ENCODE data around the gene PTPRG. TPM values are rescaled to one million over a fixed set of nuclear protein-coding genes. Genes with fewer than 3 reads are reported as not detected.

PTPRG gene
- polyA plus RNA-seq, 3 donors = not detected

DNA sequence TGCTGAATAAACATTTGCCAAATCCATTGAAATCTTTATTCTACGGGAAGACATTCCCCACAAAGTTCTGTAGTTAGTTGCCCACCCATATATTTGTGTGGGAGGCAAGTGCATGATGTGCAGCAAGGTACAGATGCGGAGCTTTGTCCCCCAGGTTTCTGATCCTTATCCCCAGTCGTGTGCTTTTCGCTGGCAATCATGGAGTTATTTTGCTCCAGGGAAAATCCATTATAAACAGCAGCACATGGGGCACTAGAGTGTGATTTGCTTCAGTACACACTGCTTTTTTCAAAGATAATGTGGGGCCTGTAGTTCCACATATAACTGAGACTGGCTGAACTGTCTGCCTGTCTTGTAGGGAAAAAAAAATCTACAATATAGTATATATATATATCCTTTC, 679.9 kb downstream of the PTPRG start:
- no peaks in the 10 kb centered on the region for H4K20me1 ChIP-seq (ENCODE audit: insufficient read depth, low read length)
- 95% methylated on average over 3 of the region's 4 CpGs for WGBS (ENCODE audit: insufficient coverage)
- no peaks in the 10 kb centered on the region for H3K27me3 ChIP-seq (ENCODE audit: control insufficient read depth in 2 of 2, insufficient read depth in 2 of 2, low read length in 2 of 2)
- H2AFZ ChIP-seq (ENCODE audit: insufficient read depth, low read depth, low read length, poor library complexity, severe bottlenecking) = no peak overlapping the region
- intact Hi-C loops (cut with micrococcal nuclease) = no loop called here
- H3K4me1 Mint-ChIP-seq = peaks cover 2% of the 10 kb centered on the region
- no peaks in the 10 kb centered on the region for H3K9me3 ChIP-seq (replicated peaks in 1 of 2; ENCODE audit: control insufficient read depth in 1 of 2, insufficient read depth in 1 of 2, low read length in 2 of 2)
- H3K79me2 ChIP-seq (ENCODE audit: insufficient read depth, low read length) = no peaks in the 10 kb centered on the region
- H3K4me1 ChIP-seq (ENCODE audit: control insufficient read depth in 1 of 2, insufficient read depth in 2 of 2, low read length in 2 of 2) = no peaks in the 10 kb centered on the region
- no peak overlapping the region for H3K4me3 Mint-ChIP-seq
- H3K27ac ChIP-seq (ENCODE audit: low read depth in 1 of 2, low read length in 2 of 2) = no peak overlapping the region
- TF ChIP-seq, protein P1, sequence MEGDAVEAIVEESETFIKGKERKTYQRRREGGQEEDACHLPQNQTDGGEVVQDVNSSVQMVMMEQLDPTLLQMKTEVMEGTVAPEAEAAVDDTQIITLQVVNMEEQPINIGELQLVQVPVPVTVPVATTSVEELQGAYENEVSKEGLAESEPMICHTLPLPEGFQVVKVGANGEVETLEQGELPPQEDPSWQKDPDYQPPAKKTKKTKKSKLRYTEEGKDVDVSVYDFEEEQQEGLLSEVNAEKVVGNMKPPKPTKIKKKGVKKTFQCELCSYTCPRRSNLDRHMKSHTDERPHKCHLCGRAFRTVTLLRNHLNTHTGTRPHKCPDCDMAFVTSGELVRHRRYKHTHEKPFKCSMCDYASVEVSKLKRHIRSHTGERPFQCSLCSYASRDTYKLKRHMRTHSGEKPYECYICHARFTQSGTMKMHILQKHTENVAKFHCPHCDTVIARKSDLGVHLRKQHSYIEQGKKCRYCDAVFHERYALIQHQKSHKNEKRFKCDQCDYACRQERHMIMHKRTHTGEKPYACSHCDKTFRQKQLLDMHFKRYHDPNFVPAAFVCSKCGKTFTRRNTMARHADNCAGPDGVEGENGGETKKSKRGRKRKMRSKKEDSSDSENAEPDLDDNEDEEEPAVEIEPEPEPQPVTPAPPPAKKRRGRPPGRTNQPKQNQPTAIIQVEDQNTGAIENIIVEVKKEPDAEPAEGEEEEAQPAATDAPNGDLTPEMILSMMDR (IDR thresholded peaks at IDR 0.05) = no peak
- peaks cover 3 to 5% (median 5%) of the 10 kb centered on the region in 3 donors for H3K27me3 Mint-ChIP-seq (ENCODE audit: low read depth in 3 of 3)
- DNase-seq = no peak
- no peak overlapping the region for H3K27ac Mint-ChIP-seq
- no peak overlapping the region for H3K9ac ChIP-seq (ENCODE audit: insufficient read depth, low read length, poor library complexity, severe bottlenecking)
- no peak overlapping the region for H3K4me3 ChIP-seq (replicated peaks in 1 of 3; ENCODE audit: low read depth in 2 of 3, low read length in 3 of 3)
- H3K36me3 Mint-ChIP-seq = no peaks in the 10 kb centered on the region
- H3K9me3 Mint-ChIP-seq = peaks cover 0 to 3% (median 0%) of the 10 kb centered on the region in 7 donors
- no peaks in the 10 kb centered on the region for H3K36me3 ChIP-seq (replicated peaks in 1 of 2; ENCODE audit: control insufficient read depth in 1 of 2, insufficient read depth in 2 of 2, low read length in 2 of 2)
- no peak overlapping the region for H3K4me2 ChIP-seq (replicated peaks; ENCODE audit: extremely low read depth, low read length, poor library complexity, severe bottlenecking)

DNA sequence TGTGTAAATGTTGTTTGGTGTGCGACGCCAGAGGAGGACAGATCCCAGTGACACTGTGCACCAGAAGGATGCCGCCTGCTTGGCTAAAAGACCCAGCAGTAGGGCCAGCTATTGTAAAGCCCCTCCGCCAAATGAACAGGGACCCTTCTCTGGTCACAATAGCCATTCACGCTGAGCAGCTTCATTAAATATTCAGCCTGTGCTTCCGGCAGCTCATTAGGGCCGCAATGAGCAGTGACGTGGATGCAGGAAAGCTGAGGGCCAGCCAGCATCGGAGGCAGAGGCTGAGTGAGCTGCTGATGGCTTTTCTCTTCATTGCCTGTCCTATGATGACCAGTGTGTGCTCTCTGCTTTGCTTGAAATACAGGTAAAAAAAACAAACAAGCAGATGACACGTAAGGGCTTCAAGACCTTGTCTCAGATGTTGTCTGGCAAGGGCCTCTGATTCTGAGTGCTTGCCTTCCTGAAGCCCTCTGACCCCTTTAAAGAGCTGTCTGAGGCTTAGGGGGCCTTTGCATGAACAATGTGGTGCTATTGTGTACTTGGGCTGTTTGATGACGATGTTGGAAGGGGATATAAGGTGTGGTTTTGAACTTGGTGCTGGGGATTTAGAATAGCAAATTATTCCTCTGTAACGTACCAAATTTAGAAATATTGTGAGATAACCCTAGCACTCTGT, 681.6 kb downstream of the PTPRG start:
- Histone ChIP-seq H3K27me3 (ENCODE audit: control insufficient read depth in 2 of 2, insufficient read depth in 2 of 2, low read length in 2 of 2) (peaks cover 0 to 4% of the 10 kb centered on the region in 2 donors), H3K27ac (ENCODE audit: low read depth in 1 of 2, low read length in 2 of 2) (no peak overlapping the region), H2AFZ (ENCODE audit: insufficient read depth, low read depth, low read length, poor library complexity, severe bottlenecking) (no peak overlapping the region), H3K4me3 (replicated peaks in 1 of 3; ENCODE audit: low read depth in 2 of 3, low read length in 3 of 3) (no peak overlapping the region), H4K20me1 (ENCODE audit: insufficient read depth, low read length) (no peaks in the 10 kb centered on the region), H3K79me2 (ENCODE audit: insufficient read depth, low read length) (no peaks in the 10 kb centered on the region), H3K4me2 (replicated peaks; ENCODE audit: extremely low read depth, low read length, poor library complexity, severe bottlenecking) (no peak overlapping the region), H3K9me3 (replicated peaks in 1 of 2; ENCODE audit: control insufficient read depth in 1 of 2, insufficient read depth in 1 of 2, low read length in 2 of 2) (no peaks in the 10 kb centered on the region), H3K4me1 (ENCODE audit: control insufficient read depth in 1 of 2, insufficient read depth in 2 of 2, low read length in 2 of 2) (no peaks in the 10 kb centered on the region), H3K36me3 (replicated peaks in 1 of 2; ENCODE audit: control insufficient read depth in 1 of 2, insufficient read depth in 2 of 2, low read length in 2 of 2) (no peaks in the 10 kb centered on the region), H3K9ac (ENCODE audit: insufficient read depth, low read length, poor library complexity, severe bottlenecking) (no peak overlapping the region)
- no peak for DNase-seq
- Mint-ChIP-seq H3K4me1 (peaks cover 2% of the 10 kb centered on the region), H3K4me3 (no peak overlapping the region), H3K27ac (no peak overlapping the region), H3K27me3 (ENCODE audit: low read depth in 3 of 3) (peaks cover 5% of the 10 kb centered on the region in 3 donors), H3K36me3 (no peaks in the 10 kb centered on the region), H3K9me3 (peaks cover 0 to 3% (median 0%) of the 10 kb centered on the region in 7 donors)
- intact Hi-C loops (cut with micrococcal nuclease) = no loop called here
- TF ChIP-seq, protein P1 (IDR thresholded peaks at IDR 0.05) = no peak
- 91% methylated on average over 10 of the region's 12 CpGs for WGBS (ENCODE audit: insufficient coverage)
